ENCODE measurements around the gene AFMID. TPM values are rescaled to one million over a fixed set of nuclear protein-coding genes. Genes with fewer than 3 reads are reported as not detected.

Gene AFMID
- total and polyA plus RNA-seq, 2 experiments from 2014 or later, result 38.0 to 47.5 TPM

- ATAC-seq, result no peak
- no peak for DNase-seq (ENCODE audit: low spot score)
- Histone ChIP-seq H3K36me3 (ENCODE audit: insufficient read depth) (peaks cover 5% of the 10 kb centered on the region; the same call in 1 of the 2 replicates), H3K9me2 (ENCODE audit: insufficient read depth) (no peaks in the 10 kb centered on the region), H4K20me1 (replicated peaks; ENCODE audit: insufficient read depth) (no peaks in the 10 kb centered on the region; the same call in 1 of the 2 replicates), H3K79me2 (replicated peaks; ENCODE audit: insufficient read depth) (no peaks in the 10 kb centered on the region), H3F3A (replicated peaks; ENCODE audit: low read depth) (peaks cover 26% of the 10 kb centered on the region), H3K27me3 (ENCODE audit: insufficient read depth) (peaks cover 26% of the 10 kb centered on the region), H3K4me1 (ENCODE audit: insufficient read depth) (no peaks in the 10 kb centered on the region), H3K4me2 (no peak overlapping the region), H3K27ac (ENCODE audit: low read depth) (no peak overlapping the region), H2AFZ (no peak overlapping the region), H3K4me3 (no peak overlapping the region)
- TF ChIP-seq STAT1 (IDR thresholded peaks at IDR 0.05; ENCODE audit: unreplicated experiment) (no peak), ZNF462 (CRISPR knock-in tag; IDR thresholded peaks at IDR 0.05) (no peak), NANOG (IDR thresholded peaks at IDR 0.05; ENCODE audit: borderline replicate concordance) (no peak), CREB1 (CRISPR knock-in tag; IDR thresholded peaks at IDR 0.05; ENCODE audit: low read depth) (no peak), ETS1 (IDR thresholded peaks at IDR 0.05) (no peak)
- TF ChIP-seq, protein P1, sequence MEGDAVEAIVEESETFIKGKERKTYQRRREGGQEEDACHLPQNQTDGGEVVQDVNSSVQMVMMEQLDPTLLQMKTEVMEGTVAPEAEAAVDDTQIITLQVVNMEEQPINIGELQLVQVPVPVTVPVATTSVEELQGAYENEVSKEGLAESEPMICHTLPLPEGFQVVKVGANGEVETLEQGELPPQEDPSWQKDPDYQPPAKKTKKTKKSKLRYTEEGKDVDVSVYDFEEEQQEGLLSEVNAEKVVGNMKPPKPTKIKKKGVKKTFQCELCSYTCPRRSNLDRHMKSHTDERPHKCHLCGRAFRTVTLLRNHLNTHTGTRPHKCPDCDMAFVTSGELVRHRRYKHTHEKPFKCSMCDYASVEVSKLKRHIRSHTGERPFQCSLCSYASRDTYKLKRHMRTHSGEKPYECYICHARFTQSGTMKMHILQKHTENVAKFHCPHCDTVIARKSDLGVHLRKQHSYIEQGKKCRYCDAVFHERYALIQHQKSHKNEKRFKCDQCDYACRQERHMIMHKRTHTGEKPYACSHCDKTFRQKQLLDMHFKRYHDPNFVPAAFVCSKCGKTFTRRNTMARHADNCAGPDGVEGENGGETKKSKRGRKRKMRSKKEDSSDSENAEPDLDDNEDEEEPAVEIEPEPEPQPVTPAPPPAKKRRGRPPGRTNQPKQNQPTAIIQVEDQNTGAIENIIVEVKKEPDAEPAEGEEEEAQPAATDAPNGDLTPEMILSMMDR (conservative IDR thresholded peaks at IDR 0.05; ENCODE audit: low read depth in 2 of 2), result no peak
- H3K27me3 Mint-ChIP-seq (ENCODE audit: insufficient read depth, low read depth, poor library complexity), result peaks cover 20% of the 10 kb centered on the region
- peaks cover 7% of the 10 kb centered on the region for H3K4me1 Mint-ChIP-seq
- no peaks in the 10 kb centered on the region for H3K9me3 Mint-ChIP-seq
- H3K27ac Mint-ChIP-seq, result no peak overlapping the region
- peaks cover 20% of the 10 kb centered on the region for H3K36me3 Mint-ChIP-seq (ENCODE audit: low read depth)
- H3K4me3 Mint-ChIP-seq, result no peak overlapping the region
These were observed 41.0 kb downstream of the AFMID start for GRCh38 chr17:78228176-78228575.
